T-helper 1 cell treated with Interleukin-12 subunit alpha and Interleukin-12 subunit beta and Interleukin-4 antibody, amounts not matched to agents 30 μg/mL and 1 μg/mL, for 36 hours (primary cell): ENCODE data around the gene DHFR.
"Not testable (repeated sequence)": the region's sequence is repeated elsewhere in the genome, so short reads cannot be mapped to it uniquely, and the experiment has no call there.

Experiments
- H3K27ac Mint-ChIP-seq: one replicate; pipeline ENCODE4 v1.8.0; 2021; ENCODE audit warnings: mild to moderate bottlenecking, mixed read lengths
- H3K27me3 Mint-ChIP-seq: one replicate; pipeline ENCODE4 v1.8.0; 2021; ENCODE audit warnings: low read depth, mixed read lengths
- H3K36me3 Mint-ChIP-seq: one replicate; pipeline ENCODE4 v1.8.0; 2021; ENCODE audit warnings: low read depth, mixed read lengths
- H3K4me1 Mint-ChIP-seq: one replicate; pipeline ENCODE4 v1.8.0; 2021; ENCODE audit warnings: low read depth, mixed read lengths
- H3K4me3 Mint-ChIP-seq: one replicate; pipeline ENCODE4 v1.8.0; 2021; ENCODE audit warnings: mild to moderate bottlenecking, moderate library complexity, mixed read lengths
- H3K9me3 Mint-ChIP-seq: one replicate; pipeline ENCODE4 v1.8.0; 2021; ENCODE audit warnings: mixed read lengths

DHFR gene

GRCh38 chr5:80668016-80668969 lies 13.5 kb upstream of the DHFR start:
- H3K27ac Mint-ChIP-seq, result no peak overlapping the region
- peaks cover 19% of the 10 kb centered on the region for H3K4me1 Mint-ChIP-seq
- H3K9me3 Mint-ChIP-seq, result no peaks in the 10 kb centered on the region
- peaks cover 43% of the 10 kb centered on the region for H3K36me3 Mint-ChIP-seq
- H3K27me3 Mint-ChIP-seq, result no peaks in the 10 kb centered on the region
- no peak overlapping the region for H3K4me3 Mint-ChIP-seq

- H3K4me1 Mint-ChIP-seq, result peaks cover 17% of the 10 kb centered on the region
- H3K36me3 Mint-ChIP-seq, result peaks cover 44% of the 10 kb centered on the region
- no peaks in the 10 kb centered on the region for H3K9me3 Mint-ChIP-seq
- H3K27ac Mint-ChIP-seq, result no peak overlapping the region
- no peaks in the 10 kb centered on the region for H3K27me3 Mint-ChIP-seq
- no peak overlapping the region for H3K4me3 Mint-ChIP-seq
These were observed 12.6 kb upstream of the DHFR start for GRCh38 chr5:80667384-80667783.

GRCh38 chr5:80665057-80665456 lies 10.3 kb upstream of the DHFR start:
- H3K27ac Mint-ChIP-seq, result no peak overlapping the region
- H3K4me1 Mint-ChIP-seq, result peaks cover 20% of the 10 kb centered on the region
- H3K36me3 Mint-ChIP-seq, result peaks cover 41% of the 10 kb centered on the region
- no peaks in the 10 kb centered on the region for H3K9me3 Mint-ChIP-seq
- H3K4me3 Mint-ChIP-seq, result no peak overlapping the region
- H3K27me3 Mint-ChIP-seq, result no peaks in the 10 kb centered on the region

GRCh38 chr5:80662108-80662507 lies 7.3 kb upstream of the DHFR start:
- Mint-ChIP-seq H3K4me1 (peaks cover 13% of the 10 kb centered on the region), H3K27ac (no peak overlapping the region), H3K9me3 (no peaks in the 10 kb centered on the region), H3K4me3 (no peak overlapping the region), H3K27me3 (no peaks in the 10 kb centered on the region), H3K36me3 (peaks cover 47% of the 10 kb centered on the region)

- not testable (repeated sequence) for H3K27me3 Mint-ChIP-seq, H3K27ac Mint-ChIP-seq, H3K9me3 Mint-ChIP-seq, H3K4me3 Mint-ChIP-seq
- Mint-ChIP-seq H3K4me1 (peaks cover 21% of the 10 kb centered on the region), H3K36me3 (peaks cover 49% of the 10 kb centered on the region)
These were observed 5.9 kb upstream of the DHFR start for GRCh38 chr5:80660661-80661060.

GRCh38 chr5:80659106-80659505 lies 4.3 kb upstream of the DHFR start:
- H3K4me1 Mint-ChIP-seq, result peaks cover 21% of the 10 kb centered on the region

GRCh38 chr5:80656425-80656824 lies 1.6 kb upstream of the DHFR start:
- H3K36me3 Mint-ChIP-seq, result peaks cover 41% of the 10 kb centered on the region
- peak overlapping the region; percentile 90 for H3K4me3 Mint-ChIP-seq
- peak overlapping the region; percentile 95 for H3K27ac Mint-ChIP-seq
- peaks cover 29% of the 10 kb centered on the region for H3K4me1 Mint-ChIP-seq
- no peaks in the 10 kb centered on the region for H3K27me3 Mint-ChIP-seq
- no peaks in the 10 kb centered on the region for H3K9me3 Mint-ChIP-seq

More at GRCh38 chr5:80659106-80659505, 4.3 kb upstream of the DHFR start:
- H3K27ac Mint-ChIP-seq, result no peak overlapping the region
- H3K9me3 Mint-ChIP-seq, result no peaks in the 10 kb centered on the region
- H3K4me3 Mint-ChIP-seq, result no peak overlapping the region
- no peaks in the 10 kb centered on the region for H3K27me3 Mint-ChIP-seq
- peaks cover 42% of the 10 kb centered on the region for H3K36me3 Mint-ChIP-seq

GRCh38 chr5:80655231-80655774 lies 520 bp upstream of the DHFR start:
- peak overlapping the region; percentile 95 for H3K27ac Mint-ChIP-seq
- H3K27me3 Mint-ChIP-seq, result no peaks in the 10 kb centered on the region
- no peaks in the 10 kb centered on the region for H3K9me3 Mint-ChIP-seq
- peak overlapping the region; percentile 90 for H3K4me3 Mint-ChIP-seq
- peaks cover 25% of the 10 kb centered on the region for H3K4me1 Mint-ChIP-seq
- peaks cover 36% of the 10 kb centered on the region for H3K36me3 Mint-ChIP-seq

GRCh38 chr5:80654054-80654390 lies 761 bp downstream of the DHFR start:
- Mint-ChIP-seq H3K27me3 (no peaks in the 10 kb centered on the region), H3K4me1 (peaks cover 25% of the 10 kb centered on the region), H3K9me3 (no peaks in the 10 kb centered on the region), H3K36me3 (peaks cover 25% of the 10 kb centered on the region), H3K4me3 (peak overlapping the region; percentile 95), H3K27ac (peak overlapping the region; percentile 85)

- H3K27ac Mint-ChIP-seq, result peak overlapping the region; percentile 85
- H3K4me1 Mint-ChIP-seq, result peaks cover 25% of the 10 kb centered on the region
- H3K9me3 Mint-ChIP-seq, result no peaks in the 10 kb centered on the region
- no peaks in the 10 kb centered on the region for H3K27me3 Mint-ChIP-seq
- peak overlapping the region; percentile 95 for H3K4me3 Mint-ChIP-seq
- peaks cover 27% of the 10 kb centered on the region for H3K36me3 Mint-ChIP-seq
These were observed 1.3 kb downstream of the DHFR start for GRCh38 chr5:80653502-80653901.

GRCh38 chr5:80646926-80647325 lies 7.9 kb downstream of the DHFR start:
- H3K27ac Mint-ChIP-seq, result no peak overlapping the region
- peaks cover 8% of the 10 kb centered on the region for H3K4me1 Mint-ChIP-seq
- H3K9me3 Mint-ChIP-seq, result no peaks in the 10 kb centered on the region
- no peaks in the 10 kb centered on the region for H3K27me3 Mint-ChIP-seq
- H3K4me3 Mint-ChIP-seq, result no peak overlapping the region
- peaks cover 47% of the 10 kb centered on the region for H3K36me3 Mint-ChIP-seq

- H3K4me3 Mint-ChIP-seq, result no peak overlapping the region
- peaks cover 61% of the 10 kb centered on the region for H3K36me3 Mint-ChIP-seq
- H3K27ac Mint-ChIP-seq, result no peak overlapping the region
- no peaks in the 10 kb centered on the region for H3K9me3 Mint-ChIP-seq
- H3K4me1 Mint-ChIP-seq, result peaks cover 11% of the 10 kb centered on the region
- H3K27me3 Mint-ChIP-seq, result no peaks in the 10 kb centered on the region
These were observed 9.9 kb downstream of the DHFR start for GRCh38 chr5:80644900-80645299.

- Mint-ChIP-seq H3K4me3 (no peak overlapping the region), H3K9me3 (no peaks in the 10 kb centered on the region), H3K36me3 (peaks cover 62% of the 10 kb centered on the region), H3K27me3 (no peaks in the 10 kb centered on the region), H3K27ac (no peak overlapping the region), H3K4me1 (peaks cover 8% of the 10 kb centered on the region)
These were observed 13.4 kb downstream of the DHFR start for GRCh38 chr5:80641353-80641752.

GRCh38 chr5:80634193-80634592 lies 20.6 kb downstream of the DHFR start:
- Mint-ChIP-seq H3K9me3 (no peaks in the 10 kb centered on the region), H3K27ac (no peak overlapping the region), H3K4me3 (no peak overlapping the region), H3K27me3 (no peaks in the 10 kb centered on the region), H3K4me1 (peaks cover 2% of the 10 kb centered on the region), H3K36me3 (peaks cover 40% of the 10 kb centered on the region)

GRCh38 chr5:80632700-80633099 lies 22.1 kb downstream of the DHFR start:
- Mint-ChIP-seq H3K4me1 (no peaks in the 10 kb centered on the region), H3K36me3 (peaks cover 30% of the 10 kb centered on the region), H3K27ac (no peak overlapping the region), H3K4me3 (no peak overlapping the region), H3K27me3 (no peaks in the 10 kb centered on the region), H3K9me3 (no peaks in the 10 kb centered on the region)
